ENCODE results near the gene RRAGD.
A peak's percentile ranks its signal among the peaks of the same experiment; 100 is the strongest.

The RRAGD gene, protein sequence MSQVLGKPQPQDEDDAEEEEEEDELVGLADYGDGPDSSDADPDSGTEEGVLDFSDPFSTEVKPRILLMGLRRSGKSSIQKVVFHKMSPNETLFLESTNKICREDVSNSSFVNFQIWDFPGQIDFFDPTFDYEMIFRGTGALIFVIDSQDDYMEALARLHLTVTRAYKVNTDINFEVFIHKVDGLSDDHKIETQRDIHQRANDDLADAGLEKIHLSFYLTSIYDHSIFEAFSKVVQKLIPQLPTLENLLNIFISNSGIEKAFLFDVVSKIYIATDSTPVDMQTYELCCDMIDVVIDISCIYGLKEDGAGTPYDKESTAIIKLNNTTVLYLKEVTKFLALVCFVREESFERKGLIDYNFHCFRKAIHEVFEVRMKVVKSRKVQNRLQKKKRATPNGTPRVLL

DNA sequence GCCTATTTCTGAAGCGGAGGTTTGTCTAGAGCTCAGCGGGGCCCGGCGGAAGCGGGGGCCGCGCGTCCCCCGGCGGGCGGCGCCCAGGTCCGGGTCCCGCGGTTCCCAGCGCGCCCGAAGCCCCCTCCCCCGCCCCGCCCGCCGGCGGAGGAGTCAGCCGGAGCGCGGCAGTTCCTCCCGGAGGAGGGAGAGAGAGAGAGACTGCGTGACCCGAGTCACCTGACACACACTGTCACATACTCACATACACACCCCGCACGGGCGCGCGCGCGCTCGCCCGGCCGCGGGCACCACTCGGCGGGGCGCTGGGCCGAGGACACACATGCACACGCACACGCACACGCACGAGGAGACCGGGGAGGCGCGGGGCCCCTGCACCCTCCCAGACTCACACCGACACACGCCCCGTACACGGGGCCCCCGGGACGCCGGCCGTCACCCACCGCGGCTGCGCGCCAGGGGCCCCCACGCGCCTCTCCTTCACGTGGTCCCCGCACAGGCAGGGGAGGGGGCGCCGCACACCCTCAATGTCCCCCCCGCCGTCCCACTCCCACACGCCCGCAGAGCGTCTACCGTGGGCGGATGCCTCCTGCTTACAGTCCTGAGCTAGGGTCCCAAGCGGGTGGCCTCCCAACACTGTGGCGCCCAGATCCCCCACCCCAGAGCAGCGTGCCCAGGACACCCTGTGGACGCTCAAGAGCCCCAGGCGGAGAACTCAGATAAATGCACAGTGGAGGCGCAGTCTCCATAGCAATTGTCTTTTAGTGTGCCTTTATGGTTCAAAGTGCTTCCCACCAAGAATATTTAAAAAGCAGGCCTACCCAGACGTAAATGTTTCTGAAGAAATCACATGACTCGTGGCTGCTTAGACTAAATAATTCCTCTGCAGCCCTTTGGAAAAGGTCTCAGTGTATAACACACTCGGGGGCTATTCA, at the start of gene RRAGD:
Gene RRAGD, minus strand, starts transcription at position 203 of the 935 bp plus-strand sequence. CDS start 280 bp downstream, outside the sequence.
- DNase-seq (ENCODE audit: low read depth), result peak; percentile 46

- DNase-seq (ENCODE audit: low read depth), result no peak
These were observed 48.6 kb upstream of the RRAGD start for GRCh38 chr6:89460713-89461112.

DNA sequence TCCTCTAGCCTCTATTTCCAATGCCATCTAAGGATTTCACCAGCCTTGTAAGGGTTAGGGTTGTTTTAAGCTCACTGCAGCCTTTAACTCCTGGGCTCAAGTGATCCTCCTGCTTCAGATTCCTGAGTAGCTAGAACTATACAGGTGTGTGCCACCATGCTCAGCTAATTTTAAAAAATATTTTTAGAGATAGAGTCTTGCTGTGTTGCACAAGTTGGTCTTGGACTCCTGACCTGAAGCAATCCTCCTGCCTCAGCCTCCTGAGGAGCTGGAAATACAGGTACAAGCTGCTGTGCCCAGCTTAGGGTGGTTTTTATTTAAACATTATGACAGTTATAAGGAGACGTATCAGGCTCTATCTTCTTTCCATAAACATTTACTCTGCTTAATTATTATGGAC, 47.4 kb upstream of the RRAGD start:
- DNase-seq (ENCODE audit: low read depth), result no peak

DNA sequence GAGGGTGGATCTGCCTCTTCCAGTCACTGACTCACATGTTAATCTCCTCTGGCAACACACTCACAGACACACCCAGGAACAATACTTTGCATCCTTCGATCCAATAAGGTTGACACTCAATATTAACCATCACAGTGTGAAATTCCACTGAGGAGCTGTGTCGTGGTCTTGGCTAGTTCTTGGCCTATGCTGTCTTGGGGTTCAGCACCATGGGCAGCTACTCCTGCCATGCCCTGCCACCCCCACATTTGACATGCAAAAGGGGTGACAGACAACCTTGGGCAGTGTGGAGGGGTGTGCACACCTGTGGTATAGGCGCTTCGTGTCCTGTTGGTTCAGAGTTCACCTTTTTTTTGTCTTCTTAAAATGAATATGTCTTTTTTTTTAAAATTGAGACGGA, 46.6 kb upstream of the RRAGD start:
- DNase-seq (ENCODE audit: low read depth), result no peak

DNA sequence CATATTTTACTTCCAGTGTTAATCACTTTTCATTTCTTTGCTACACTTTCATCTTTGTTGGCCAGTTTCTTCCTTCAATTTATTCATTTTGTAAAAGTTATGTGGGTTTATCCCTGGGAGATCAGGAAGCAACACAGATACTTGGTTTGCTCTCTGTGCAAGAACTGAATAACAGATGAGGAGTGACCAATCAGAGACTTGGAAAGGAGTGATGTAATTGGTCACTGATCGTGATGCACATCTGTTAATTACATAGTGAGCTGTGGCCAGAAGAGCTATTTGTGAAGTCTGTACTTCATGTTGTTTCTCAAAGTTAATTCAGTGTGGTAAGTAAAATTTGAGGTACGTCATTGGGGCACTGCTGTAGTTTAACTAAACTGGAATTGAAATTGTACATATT, 42.2 kb upstream of the RRAGD start:
- DNase-seq (ENCODE audit: low read depth), result no peak

DNA sequence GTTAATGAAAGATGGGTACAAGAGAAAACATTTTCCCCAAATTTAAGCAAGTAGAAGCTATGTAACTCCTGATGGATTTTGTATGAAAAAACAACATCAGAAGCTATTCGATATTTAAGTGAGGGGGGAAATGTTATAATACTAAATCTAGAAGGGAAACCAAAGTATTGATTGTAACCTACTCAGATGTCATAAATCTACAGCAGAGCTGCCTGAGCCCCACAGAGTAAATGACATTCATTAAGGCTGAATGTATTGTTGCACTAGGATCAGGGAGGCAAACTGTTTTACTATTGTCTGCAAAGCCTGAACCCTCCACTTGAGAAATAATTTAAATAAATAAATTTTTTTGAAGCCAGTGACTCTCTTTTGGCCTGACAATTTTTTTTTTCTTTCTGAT, 40.2 kb upstream of the RRAGD start:
- DNase-seq (ENCODE audit: low read depth), result no peak

DNA sequence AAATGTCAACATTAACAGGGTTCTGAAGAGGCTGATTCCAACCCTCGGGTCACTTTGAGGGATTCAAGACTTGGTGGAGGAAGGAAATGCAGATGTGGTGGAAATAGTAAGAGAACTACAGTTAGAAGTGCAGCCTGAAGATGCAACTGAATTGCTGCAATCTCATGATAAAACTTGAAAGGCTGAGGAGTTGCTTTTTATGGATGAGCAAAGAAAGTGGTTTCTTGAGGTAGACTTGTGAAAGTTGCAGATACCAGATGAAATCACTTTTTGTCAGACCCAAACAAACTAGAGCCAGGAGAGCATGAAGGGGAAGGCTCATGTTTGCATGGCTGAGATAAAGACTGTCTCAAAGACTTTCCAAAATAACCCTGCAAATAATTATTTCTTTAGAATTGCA, 37.1 kb upstream of the RRAGD start:
- DNase-seq (ENCODE audit: low read depth), result no peak

GRCh38 chr6:89443658-89444057, 31.6 kb upstream of the RRAGD start:
- DNase-seq (ENCODE audit: low read depth), result no peak

DNA sequence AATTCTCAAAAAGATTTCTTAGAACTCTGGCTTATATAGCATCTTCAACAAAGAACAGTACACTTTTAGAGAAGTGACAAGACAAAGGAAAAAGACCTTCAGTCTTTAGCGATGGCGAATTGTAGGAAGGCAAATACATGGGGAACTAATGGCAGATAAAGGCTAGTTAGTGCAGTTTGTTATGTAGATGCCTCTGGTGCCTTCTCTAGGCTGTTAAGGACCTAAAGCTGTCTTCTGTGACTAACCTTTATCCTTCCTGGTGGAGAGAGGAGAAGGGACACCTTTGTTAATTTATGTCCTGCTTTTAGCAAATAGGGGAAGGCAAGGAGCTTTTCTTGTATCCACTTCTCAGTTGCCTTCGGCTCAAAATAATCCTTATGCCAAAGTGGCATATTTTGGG, 28.1 kb upstream of the RRAGD start:
- no peak for DNase-seq (ENCODE audit: low read depth)

DNA sequence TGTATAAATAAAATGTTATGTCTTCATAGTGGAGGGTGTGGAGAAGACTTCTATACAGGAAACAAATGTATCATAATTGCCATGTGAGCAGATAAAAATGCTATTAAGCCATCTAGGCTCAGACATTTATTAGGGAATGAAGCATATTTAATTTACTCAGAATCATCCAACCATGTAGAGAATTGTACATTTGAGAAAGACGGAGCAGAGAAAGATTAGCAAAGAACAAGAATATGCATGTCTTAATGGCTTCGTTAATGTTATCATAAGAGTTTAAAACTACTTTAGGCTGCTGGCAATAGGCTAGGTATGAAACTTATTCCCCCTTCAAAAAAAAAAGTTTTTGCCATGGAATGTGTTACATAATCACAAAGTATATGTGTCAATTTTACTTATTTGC, 26.9 kb upstream of the RRAGD start:
- DNase-seq (ENCODE audit: low read depth), result no peak

GRCh38 chr6:89438248-89438647, 26.2 kb upstream of the RRAGD start:
- no peak for DNase-seq (ENCODE audit: low read depth)

GRCh38 chr6:89436226-89436625, 24.2 kb upstream of the RRAGD start:
- no peak for DNase-seq (ENCODE audit: low read depth)

DNA sequence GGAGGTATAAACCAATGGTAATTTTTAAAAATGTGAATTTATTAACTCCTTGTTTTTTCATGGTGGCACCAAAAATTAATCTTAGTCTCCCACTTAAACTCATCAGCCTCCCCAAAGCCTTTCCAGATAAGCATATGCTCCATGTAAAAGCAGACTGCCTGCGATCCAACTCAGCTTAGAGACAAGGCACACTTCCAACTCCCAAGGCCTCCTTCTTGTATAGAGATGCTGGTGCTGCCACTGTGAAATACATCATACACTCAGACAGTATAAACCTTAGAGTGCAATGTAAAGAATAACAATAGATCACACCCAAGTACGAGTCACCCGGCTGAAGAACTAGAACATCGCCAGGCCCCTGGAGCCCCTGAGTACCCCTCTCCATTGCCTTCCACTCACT, 22.9 kb upstream of the RRAGD start:
- no peak for DNase-seq (ENCODE audit: low read depth)

- no peak for DNase-seq (ENCODE audit: low read depth)
These were observed 22.1 kb upstream of the RRAGD start for GRCh38 chr6:89434150-89434499.

DNA sequence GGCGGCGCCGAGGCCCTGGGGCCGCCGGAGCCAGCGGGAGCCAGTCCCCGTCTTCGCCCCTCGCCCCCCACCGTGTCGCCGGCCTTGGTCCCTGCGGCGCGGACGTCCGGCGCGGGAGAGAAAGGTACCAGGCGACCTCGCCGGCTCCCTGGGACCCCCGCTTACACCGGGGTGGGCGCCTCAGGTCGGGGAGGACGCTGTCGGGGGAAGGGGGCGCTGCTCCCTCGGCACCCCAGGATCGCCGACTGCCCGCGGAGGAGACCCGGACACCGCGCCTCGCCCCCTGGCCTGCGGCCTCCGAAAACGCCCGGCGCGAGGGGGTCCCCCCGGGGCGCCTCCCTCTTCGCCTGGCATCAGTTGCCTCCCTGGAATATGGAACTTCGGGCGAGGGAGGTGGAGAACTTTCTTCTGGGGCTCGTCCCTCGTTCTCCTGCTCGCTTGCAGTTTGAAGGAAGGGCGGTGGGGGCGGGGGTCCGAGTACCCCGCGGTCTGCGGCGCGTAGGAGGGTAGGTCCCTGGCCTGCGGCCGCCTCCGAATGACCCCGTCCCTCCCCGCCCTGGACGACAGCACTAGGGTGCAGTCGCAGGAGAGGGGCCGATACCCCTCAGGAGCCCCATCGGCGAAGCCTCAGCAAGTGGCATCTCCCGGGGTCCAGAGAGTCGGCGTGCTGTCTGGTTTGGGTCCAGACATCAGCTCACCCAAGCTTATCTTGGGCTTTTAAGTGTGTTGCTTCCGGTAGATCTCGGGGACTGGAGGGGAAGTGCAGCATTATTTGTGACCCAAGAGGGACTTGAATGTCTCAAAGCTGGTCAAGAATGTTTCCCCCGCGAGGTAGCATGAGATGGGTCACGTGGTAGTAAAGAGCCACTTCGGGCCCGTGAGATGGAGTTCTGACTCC, 21.4 kb upstream of the RRAGD start:
- DNase-seq (ENCODE audit: low read depth), result peak; percentile 3

- DNase-seq (ENCODE audit: low read depth), result peak; percentile 77
These were observed 20.8 kb upstream of the RRAGD start, which contains the start of gene ANKRD6 for GRCh38 chr6:89432875-89433251. ANKRD6 (plus strand) TSS chr6:89433152; CDS start chr6:89566977, 133,825 bp downstream.

GRCh38 chr6:89430201-89430962, 18.3 kb upstream of the RRAGD start:
- DNase-seq (ENCODE audit: low read depth), result no peak

- no peak for DNase-seq (ENCODE audit: low read depth)
These were observed 4.7 kb upstream of the RRAGD start for GRCh38 chr6:89416796-89417195.

DNA sequence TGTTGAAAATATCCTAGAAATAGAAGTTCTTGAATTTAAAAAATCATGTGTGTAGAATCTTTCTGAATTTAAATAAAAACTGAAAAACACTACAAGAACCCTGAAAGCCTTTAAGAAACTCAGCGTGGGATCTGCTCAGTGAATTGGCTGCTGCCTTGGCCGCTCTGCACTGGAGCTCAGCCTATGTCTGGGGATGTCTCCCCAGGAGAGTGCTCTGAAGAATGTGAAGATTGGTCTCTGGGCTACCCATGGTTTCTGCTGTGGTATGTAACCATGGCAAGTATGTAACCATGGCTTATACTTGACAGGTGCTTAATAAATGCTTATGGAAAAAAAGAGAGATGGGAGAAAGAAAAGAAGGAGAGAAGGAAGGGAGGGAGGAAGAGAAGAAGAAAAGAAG, 3.1 kb upstream of the RRAGD start:
- DNase-seq (ENCODE audit: low read depth), result no peak

DNA sequence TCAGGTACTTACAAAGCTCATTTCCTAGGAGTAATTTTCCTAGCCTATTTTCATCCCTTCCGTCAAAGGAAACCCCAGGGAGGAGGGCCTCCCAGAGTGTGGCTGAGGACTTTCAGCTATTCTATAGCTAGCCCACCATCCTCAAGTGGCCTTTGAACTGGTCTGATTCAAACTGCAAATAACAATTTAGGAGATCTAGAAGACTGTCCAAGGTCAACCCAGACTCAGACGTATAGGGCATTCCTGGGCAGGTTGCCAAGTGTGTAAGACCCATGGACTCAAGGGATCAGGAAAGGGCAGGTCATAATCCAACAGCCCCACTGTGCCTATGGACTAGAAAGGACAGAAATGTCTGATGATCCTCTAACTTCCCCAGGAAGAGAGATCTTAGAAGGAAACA, 2.1 kb upstream of the RRAGD start:
- DNase-seq (ENCODE audit: low read depth), result no peak

DNA sequence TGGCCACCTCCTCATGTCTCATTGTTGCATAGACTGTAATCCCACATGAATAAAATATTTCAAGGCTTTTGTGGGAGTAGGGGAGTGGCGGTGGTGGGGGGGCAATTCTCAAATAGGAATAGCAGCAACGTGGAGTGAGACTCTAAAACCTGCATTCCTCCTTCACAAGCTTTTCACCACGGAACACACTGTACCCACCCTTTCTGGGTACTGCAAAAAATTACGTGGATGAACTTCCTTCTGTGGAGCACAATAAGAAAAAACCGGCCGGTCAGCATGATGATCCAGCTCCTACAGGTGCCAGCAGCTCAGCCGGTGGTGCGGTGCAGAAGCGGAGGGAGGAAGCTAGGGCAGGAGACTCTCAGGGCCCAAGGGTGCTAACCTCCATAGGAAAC, 930 bp upstream of the RRAGD start:
- DNase-seq (ENCODE audit: low read depth), result no peak

Measured in activated T-helper 9 cell treated with anti-CD3 and anti-CD28 coated beads, Interleukin-2, amount 50 U/mL, for 16 hours (primary cell).